Measurements from ENCODE around the gene NHLRC4.

GRCh38 chr16:580946-581498 lies 14.2 kb downstream of the NHLRC4 start:
- TF ChIP-seq CTCF (IDR thresholded peaks at IDR 0.05; ENCODE audit: control extremely low read depth in 1 of 3, insufficient read depth in 1 of 3, low read depth in 1 of 3, low read length in 3 of 3) (no peak), SP1 (IDR thresholded peaks at IDR 0.05; ENCODE audit: low read depth, low read length) (no peak), CHD2 (IDR thresholded peaks at IDR 0.05; ENCODE audit: low read length) (no peak), TBP (IDR thresholded peaks at IDR 0.05; ENCODE audit: low read depth, low read length) (no peak), POLR2A (IDR thresholded peaks at IDR 0.05; ENCODE audit: control extremely low read depth in 1 of 2, low read depth in 2 of 2, low read length in 2 of 2) (no peak)

Measured in H1 (cell line).